H1 (cell line): ENCODE measurements around the gene PARP4.

Source experiments
- CEBPB ChIP-seq: IDR thresholded peaks from 2 replicates; pipeline ENCODE4 v1.6.1; 2012; ENCODE audit warnings: low read depth, low read length
- CHD2 ChIP-seq: IDR thresholded peaks from 2 replicates; pipeline ENCODE4 v1.6.1; 2012; ENCODE audit warnings: low read length, improper control_type of control experiment
- CTCF ChIP-seq, 3 experiments: IDR thresholded peaks; 1 replicate in 2 of 3; 2 replicates in 1 of 3; pipeline versions ENCODE4 v1.5.1 to v1.6.1; 2011; ENCODE audit warnings: low read length in 3 of 3, mild to moderate bottlenecking in 3 of 3, inconsistent platforms in 2 of 3, low read depth in 1 of 3, moderate library complexity in 1 of 3; ENCODE audit not compliant: insufficient read depth in 1 of 3; ENCODE audit errors: control extremely low read depth in 1 of 3
- NRF1 ChIP-seq: IDR thresholded peaks from 2 replicates; pipeline ENCODE4 v1.6.1; 2011; ENCODE audit warnings: mild to moderate bottlenecking, low read depth, low read length, improper control_type of control experiment
- POLR2A ChIP-seq, 2 experiments: IDR thresholded peaks; 1 replicate in 1 of 2; 2 replicates in 1 of 2; pipeline ENCODE4 v1.6.1; 2011; ENCODE audit warnings: low read depth in 2 of 2, low read length in 2 of 2, mild to moderate bottlenecking in 2 of 2; ENCODE audit errors: control extremely low read depth in 1 of 2
- POLR2AphosphoS5 ChIP-seq: IDR thresholded peaks from 2 replicates; pipeline ENCODE4 v1.6.1; 2011; ENCODE audit warnings: low read depth, low read length
- ZNF274 ChIP-seq: IDR thresholded peaks from 2 replicates; pipeline ENCODE4 v1.7.0; 2012; ENCODE audit warnings: low read length, borderline replicate concordance; ENCODE audit errors: extremely low read depth

GRCh38 chr13:24497742-24498141 is 14.8 kb downstream of the PARP4 start:
- no peak for TF ChIP-seq CTCF (IDR thresholded peaks at IDR 0.05; ENCODE audit: control extremely low read depth in 1 of 3, insufficient read depth in 1 of 3, low read depth in 1 of 3, low read length in 3 of 3)
- TF ChIP-seq POLR2A (IDR thresholded peaks at IDR 0.05; ENCODE audit: control extremely low read depth in 1 of 2, low read depth in 2 of 2, low read length in 2 of 2) = no peak
- TF ChIP-seq CEBPB = no peak
- no peak for TF ChIP-seq POLR2AphosphoS5
- TF ChIP-seq CHD2 = no peak
- TF ChIP-seq NRF1 = no peak
- no peak for TF ChIP-seq ZNF274
